ENCODE data around the gene BSDC1. TPM values are rescaled to one million over a fixed set of nuclear protein-coding genes. Genes with fewer than 3 reads are reported as not detected.
"Not testable (repeated sequence)": the region's sequence is repeated elsewhere in the genome, so short reads cannot be mapped to it uniquely, and the experiment has no call there.

Gene BSDC1, protein sequence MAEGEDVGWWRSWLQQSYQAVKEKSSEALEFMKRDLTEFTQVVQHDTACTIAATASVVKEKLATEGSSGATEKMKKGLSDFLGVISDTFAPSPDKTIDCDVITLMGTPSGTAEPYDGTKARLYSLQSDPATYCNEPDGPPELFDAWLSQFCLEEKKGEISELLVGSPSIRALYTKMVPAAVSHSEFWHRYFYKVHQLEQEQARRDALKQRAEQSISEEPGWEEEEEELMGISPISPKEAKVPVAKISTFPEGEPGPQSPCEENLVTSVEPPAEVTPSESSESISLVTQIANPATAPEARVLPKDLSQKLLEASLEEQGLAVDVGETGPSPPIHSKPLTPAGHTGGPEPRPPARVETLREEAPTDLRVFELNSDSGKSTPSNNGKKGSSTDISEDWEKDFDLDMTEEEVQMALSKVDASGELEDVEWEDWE
- polyA plus RNA-seq (158 and 189 TPM in 2 replicates), polyA minus RNA-seq (133 and 157 TPM in 2 replicates)

- Histone ChIP-seq H3K4me3 (ENCODE audit: low read length) (peak within 1 kb of the TSS; percentile 81), H3K27me3 (ENCODE audit: insufficient read depth, low read depth, low read length) (no peaks in the 10 kb centered on the region), H3K9ac (ENCODE audit: low read length) (peak within 1 kb of the TSS; percentile 98), H3F3A (ENCODE audit: insufficient read depth, low read length, poor library complexity, severe bottlenecking) (peaks cover 4% of the 10 kb centered on the region), H3K79me2 (replicated peaks; ENCODE audit: insufficient read depth, low read length) (peaks cover 55% of the 10 kb centered on the region), H4K20me1 (ENCODE audit: insufficient read depth) (no peaks in the 10 kb centered on the region), H3K4me2 (ENCODE audit: low read length) (peak within 1 kb of the TSS; percentile 99), H3K9me2 (ENCODE audit: insufficient read depth, low read length) (no peaks in the 10 kb centered on the region), H3K27ac (ENCODE audit: low read length) (peak within 1 kb of the TSS; percentile 99), H3K36me3 (ENCODE audit: insufficient read depth, low read length) (peaks cover 5% of the 10 kb centered on the region), H2AFZ (ENCODE audit: low read depth, low read length) (peak within 1 kb of the TSS; percentile 81), H3K9me3 (ENCODE audit: low read length) (no peaks in the 10 kb centered on the region)
- TF ChIP-seq EZH2 (IDR thresholded peaks at IDR 0.05; ENCODE audit: borderline replicate concordance, insufficient read depth, low read length, poor library complexity, severe bottlenecking) (no peak), SMC3 (conservative IDR thresholded peaks at IDR 0.05; ENCODE audit: poor library complexity) (peak; percentile 44), POLR2AphosphoS5 (IDR thresholded peaks at IDR 0.05) (peak; percentile 98), MXI1 (conservative IDR thresholded peaks at IDR 0.05; ENCODE audit: poor library complexity, severe bottlenecking) (peak; percentile 62), RAD21 (conservative IDR thresholded peaks at IDR 0.05) (no peak), TAF1 (IDR thresholded peaks at IDR 0.05; ENCODE audit: low read depth) (peak; percentile 98), EP300 (conservative IDR thresholded peaks at IDR 0.05; ENCODE audit: poor library complexity, severe bottlenecking) (peak; percentile 61), REST (IDR thresholded peaks at IDR 0.05; ENCODE audit: borderline replicate concordance) (peak; percentile 6), CTCF (IDR thresholded peaks at IDR 0.05; ENCODE audit: poor library complexity, severe bottlenecking) (no peak)
Measured at GRCh38 chr1:32394141-32394889, at the start of gene BSDC1. TSS of gene BSDC1 (minus strand) at chr1:32394441. CDS start at chr1:32394414, 27 bp downstream.

DNA sequence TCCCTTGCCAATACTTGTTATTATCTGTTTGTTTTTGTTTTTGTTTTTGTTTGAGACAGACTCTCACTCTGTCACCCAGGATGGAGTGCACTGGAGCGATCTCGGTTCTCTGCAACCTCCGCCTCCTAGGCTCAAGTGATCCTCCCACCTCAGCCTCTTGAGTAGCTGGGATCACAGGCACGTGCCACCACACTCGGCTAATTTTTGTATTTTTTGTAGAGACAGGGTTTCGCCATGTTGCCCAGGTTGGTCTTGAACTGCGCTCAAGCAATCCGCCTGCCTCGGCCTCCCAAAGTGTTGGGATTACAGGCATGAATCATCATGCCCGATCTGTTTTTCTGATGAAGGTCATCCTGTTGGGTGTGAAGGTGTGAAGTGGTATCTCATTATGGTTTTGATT is 47.2 kb upstream of the BSDC1 start:
- H3K4me2 ChIP-seq (ENCODE audit: low read length); H3K9ac ChIP-seq (ENCODE audit: low read length); H3K36me3 ChIP-seq (ENCODE audit: insufficient read depth, low read length); H3K4me3 ChIP-seq (ENCODE audit: low read length); H3K9me3 ChIP-seq (ENCODE audit: low read length); H3K27ac ChIP-seq (ENCODE audit: low read length); H3K27me3 ChIP-seq (ENCODE audit: insufficient read depth, low read depth, low read length); H2AFZ ChIP-seq (ENCODE audit: low read depth, low read length); H4K20me1 ChIP-seq (ENCODE audit: insufficient read depth); H3K79me2 ChIP-seq (replicated peaks; ENCODE audit: insufficient read depth, low read length); H3F3A ChIP-seq (ENCODE audit: insufficient read depth, low read length, poor library complexity, severe bottlenecking); H3K9me2 ChIP-seq (ENCODE audit: insufficient read depth, low read length): not testable (repeated sequence)

DNA sequence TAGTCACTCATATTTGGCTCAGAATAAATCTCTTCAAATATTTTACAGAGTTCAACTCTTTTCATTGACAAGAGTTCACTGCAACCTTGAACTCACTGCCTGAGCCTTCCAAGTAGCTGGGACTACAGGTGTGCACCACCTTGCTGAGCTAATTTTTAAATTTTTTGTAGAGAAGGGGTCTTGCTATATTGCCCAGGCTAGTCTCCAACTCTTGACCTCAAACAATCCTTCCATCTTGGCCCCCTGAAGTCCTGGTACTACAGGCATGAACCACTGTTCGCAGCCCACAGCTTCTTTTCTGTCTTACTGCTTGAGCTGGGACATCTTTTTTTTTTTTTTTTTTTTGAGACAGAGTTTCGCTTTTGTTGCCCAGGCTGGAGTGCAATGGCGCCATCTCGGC is 44.5 kb upstream of the BSDC1 start:
- not testable (repeated sequence) for H3K9me2 ChIP-seq (ENCODE audit: insufficient read depth, low read length); H3K36me3 ChIP-seq (ENCODE audit: insufficient read depth, low read length); H3K4me2 ChIP-seq (ENCODE audit: low read length); H3F3A ChIP-seq (ENCODE audit: insufficient read depth, low read length, poor library complexity, severe bottlenecking); H4K20me1 ChIP-seq (ENCODE audit: insufficient read depth); H3K9ac ChIP-seq (ENCODE audit: low read length); H3K79me2 ChIP-seq (replicated peaks; ENCODE audit: insufficient read depth, low read length); H3K9me3 ChIP-seq (ENCODE audit: low read length); H2AFZ ChIP-seq (ENCODE audit: low read depth, low read length); H3K27me3 ChIP-seq (ENCODE audit: insufficient read depth, low read depth, low read length); H3K27ac ChIP-seq (ENCODE audit: low read length); H3K4me3 ChIP-seq (ENCODE audit: low read length)
